ENCODE data around the gene ZNF765. TPM values are rescaled to one million over a fixed set of nuclear protein-coding genes. Genes with fewer than 3 reads are reported as not detected.
"Not testable (repeated sequence)": the region's sequence is repeated elsewhere in the genome, so short reads cannot be mapped to it uniquely, and the experiment has no call there.

The ZNF765 gene
- total and polyA plus RNA-seq, 2 experiments from 2014 or later = 10.3 to 33.4 TPM

DNA sequence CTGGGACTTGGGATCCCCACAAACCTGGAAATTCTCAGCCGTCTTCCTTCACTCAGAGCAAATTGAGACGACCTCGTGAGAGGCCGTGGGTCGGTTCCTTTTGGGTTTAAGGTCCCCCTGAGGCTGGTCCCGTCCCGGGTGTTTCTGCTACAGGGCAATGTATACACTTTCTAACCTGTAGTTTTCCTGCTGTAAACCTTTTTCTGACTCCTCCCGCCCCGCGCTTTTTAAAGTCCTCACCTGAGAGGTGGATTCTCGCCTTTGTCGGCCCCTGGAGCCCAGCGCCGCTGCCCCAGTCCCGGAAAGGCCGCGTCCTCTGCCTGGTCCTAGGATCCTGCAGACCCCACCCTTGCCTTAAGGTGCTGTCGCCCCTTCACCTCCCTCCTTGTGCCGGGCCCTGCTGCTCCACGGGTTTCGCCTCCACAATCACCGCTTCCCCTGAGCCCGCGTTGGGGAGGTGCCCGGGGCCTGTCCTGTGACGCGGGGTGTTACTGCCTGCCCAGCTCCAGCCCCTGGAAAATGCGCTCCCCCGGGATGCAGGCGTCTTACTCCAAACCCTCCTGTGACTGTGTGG lies 37.2 kb downstream of the ZNF765 start (continued):
- TF ChIP-seq, protein P1, sequence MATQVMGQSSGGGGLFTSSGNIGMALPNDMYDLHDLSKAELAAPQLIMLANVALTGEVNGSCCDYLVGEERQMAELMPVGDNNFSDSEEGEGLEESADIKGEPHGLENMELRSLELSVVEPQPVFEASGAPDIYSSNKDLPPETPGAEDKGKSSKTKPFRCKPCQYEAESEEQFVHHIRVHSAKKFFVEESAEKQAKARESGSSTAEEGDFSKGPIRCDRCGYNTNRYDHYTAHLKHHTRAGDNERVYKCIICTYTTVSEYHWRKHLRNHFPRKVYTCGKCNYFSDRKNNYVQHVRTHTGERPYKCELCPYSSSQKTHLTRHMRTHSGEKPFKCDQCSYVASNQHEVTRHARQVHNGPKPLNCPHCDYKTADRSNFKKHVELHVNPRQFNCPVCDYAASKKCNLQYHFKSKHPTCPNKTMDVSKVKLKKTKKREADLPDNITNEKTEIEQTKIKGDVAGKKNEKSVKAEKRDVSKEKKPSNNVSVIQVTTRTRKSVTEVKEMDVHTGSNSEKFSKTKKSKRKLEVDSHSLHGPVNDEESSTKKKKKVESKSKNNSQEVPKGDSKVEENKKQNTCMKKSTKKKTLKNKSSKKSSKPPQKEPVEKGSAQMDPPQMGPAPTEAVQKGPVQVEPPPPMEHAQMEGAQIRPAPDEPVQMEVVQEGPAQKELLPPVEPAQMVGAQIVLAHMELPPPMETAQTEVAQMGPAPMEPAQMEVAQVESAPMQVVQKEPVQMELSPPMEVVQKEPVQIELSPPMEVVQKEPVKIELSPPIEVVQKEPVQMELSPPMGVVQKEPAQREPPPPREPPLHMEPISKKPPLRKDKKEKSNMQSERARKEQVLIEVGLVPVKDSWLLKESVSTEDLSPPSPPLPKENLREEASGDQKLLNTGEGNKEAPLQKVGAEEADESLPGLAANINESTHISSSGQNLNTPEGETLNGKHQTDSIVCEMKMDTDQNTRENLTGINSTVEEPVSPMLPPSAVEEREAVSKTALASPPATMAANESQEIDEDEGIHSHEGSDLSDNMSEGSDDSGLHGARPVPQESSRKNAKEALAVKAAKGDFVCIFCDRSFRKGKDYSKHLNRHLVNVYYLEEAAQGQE (IDR thresholded peaks at IDR 0.05; ENCODE audit: unreplicated experiment) = no peak
- TF ChIP-seq JUNB (IDR thresholded peaks at IDR 0.05; ENCODE audit: unreplicated experiment) (no peak), STAT1 (IDR thresholded peaks at IDR 0.05; ENCODE audit: unreplicated experiment) (no peak), ZNF331 (CRISPR knock-in tag; IDR thresholded peaks at IDR 0.05; ENCODE audit: low read depth) (no peak), ZNF114 (CRISPR knock-in tag; IDR thresholded peaks at IDR 0.05) (no peak), CREB1 (CRISPR knock-in tag; IDR thresholded peaks at IDR 0.05; ENCODE audit: low read depth) (no peak)

DNA sequence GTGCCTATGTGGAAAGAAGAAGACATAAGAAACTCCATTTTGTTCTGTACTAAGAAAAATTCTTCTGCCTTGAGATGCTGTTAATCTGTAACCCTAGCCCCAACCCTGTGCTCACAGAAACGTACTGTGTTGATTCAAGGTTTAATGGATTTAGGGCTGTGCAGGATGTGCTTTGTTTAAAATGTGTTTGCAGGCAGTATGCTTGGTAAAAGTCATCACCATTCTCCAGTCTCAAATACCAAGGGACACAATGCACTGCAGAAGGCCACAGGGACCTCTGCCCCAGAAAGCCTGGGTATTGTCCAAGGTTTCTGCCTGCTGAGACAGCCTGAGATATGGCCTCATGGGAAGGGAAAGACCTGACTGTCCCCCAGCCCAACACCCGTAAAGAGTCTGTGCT lies 48.9 kb downstream of the ZNF765 start:
- H3K4me1 ChIP-seq (ENCODE audit: insufficient read depth); H3K4me2 ChIP-seq; H3F3A ChIP-seq (replicated peaks; ENCODE audit: low read depth); H3K4me3 Mint-ChIP-seq; H4K20me1 ChIP-seq (replicated peaks; ENCODE audit: insufficient read depth); DNase-seq (ENCODE audit: low spot score); H3K27me3 Mint-ChIP-seq (ENCODE audit: insufficient read depth, low read depth, poor library complexity); H3K27me3 ChIP-seq (ENCODE audit: insufficient read depth); H3K27ac Mint-ChIP-seq; H3K27ac ChIP-seq (ENCODE audit: low read depth); H2AFZ ChIP-seq; H3K9me2 ChIP-seq (ENCODE audit: insufficient read depth); ATAC-seq; H3K4me1 Mint-ChIP-seq; H3K4me3 ChIP-seq: not testable (repeated sequence)
- H3K79me2 ChIP-seq (replicated peaks; ENCODE audit: insufficient read depth) = peaks cover 14% of the 10 kb centered on the region; the same call in 1 of the 2 replicates
- H3K36me3 Mint-ChIP-seq (ENCODE audit: low read depth) = peaks cover 88% of the 10 kb centered on the region
- peaks cover 18% of the 10 kb centered on the region for H3K36me3 ChIP-seq (ENCODE audit: insufficient read depth)
- peaks cover 38% of the 10 kb centered on the region for H3K9me3 Mint-ChIP-seq

DNA sequence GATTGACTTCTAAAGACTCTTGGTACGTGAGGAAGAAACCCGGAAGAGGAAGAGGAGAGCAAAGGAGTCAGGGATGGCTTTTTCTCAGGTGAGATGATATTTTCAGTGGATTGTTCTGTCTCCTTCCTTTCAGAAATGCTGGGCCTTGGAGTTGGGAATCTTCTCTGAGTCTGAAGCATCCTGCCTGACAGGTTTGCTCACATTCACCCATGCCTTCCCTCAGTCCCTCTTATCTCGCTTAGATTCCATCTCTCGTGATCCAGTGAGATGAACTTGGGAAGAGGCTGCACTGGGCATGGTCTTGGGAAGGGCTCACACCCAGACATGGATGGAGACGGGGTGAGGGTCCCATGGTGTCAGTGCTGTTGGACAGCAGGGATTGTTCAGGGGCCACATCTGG lies 52.2 kb downstream of the ZNF765 start:
- H2AFZ ChIP-seq, H3K4me3 Mint-ChIP-seq, H3K4me1 Mint-ChIP-seq: not testable (repeated sequence)

More for the DNA sequence above, 52.2 kb downstream of the ZNF765 start:
- H3K27ac Mint-ChIP-seq; H3K4me1 ChIP-seq (ENCODE audit: insufficient read depth); H3K4me3 ChIP-seq; H3K79me2 ChIP-seq (replicated peaks; ENCODE audit: insufficient read depth); H3F3A ChIP-seq (replicated peaks; ENCODE audit: low read depth); H3K27me3 ChIP-seq (ENCODE audit: insufficient read depth); H3K27me3 Mint-ChIP-seq (ENCODE audit: insufficient read depth, low read depth, poor library complexity); DNase-seq (ENCODE audit: low spot score); H3K9me2 ChIP-seq (ENCODE audit: insufficient read depth); H4K20me1 ChIP-seq (replicated peaks; ENCODE audit: insufficient read depth); H3K4me2 ChIP-seq; H3K27ac ChIP-seq (ENCODE audit: low read depth); ATAC-seq: not testable (repeated sequence)
- Mint-ChIP-seq H3K36me3 (ENCODE audit: low read depth) (peaks cover 90% of the 10 kb centered on the region), H3K9me3 (peaks cover 27% of the 10 kb centered on the region)
- peaks cover 36% of the 10 kb centered on the region for H3K36me3 ChIP-seq (ENCODE audit: insufficient read depth)
